HL-60 (cell line): ENCODE results near the gene ELMO1.

ENCODE experiments used
- DNase-seq, 2 experiments: peaks; one replicate each; pipeline ENCODE4 v3.0.0-alpha.2; 2010 to 2020; ENCODE audit warnings: low read depth in 1 of 2, low spot score in 1 of 2
- H3K27ac ChIP-seq: fragments of 250-450 bp; sonication (Bioruptor Pico); replicated peaks from 2 replicates; pipeline ENCODE4 v1.5.1; 2020; ENCODE audit warnings: mild to moderate bottlenecking, moderate library complexity
- H3K27me3 ChIP-seq: fragments of 250-450 bp; sonication (Bioruptor Pico); 2 replicates; pipeline ENCODE4 v1.5.1; 2021; ENCODE audit warnings: mild to moderate bottlenecking, moderate library complexity; ENCODE audit not compliant: insufficient read depth, poor library complexity, severe bottlenecking
- H3K4me3 ChIP-seq: replicated peaks from 2 replicates; pipeline ENCODE4 v1.5.1; 2011; ENCODE audit warnings: mild to moderate bottlenecking, control low read depth, low read length; ENCODE audit not compliant: insufficient read depth
- CTCF ChIP-seq: IDR thresholded peaks from one replicate; pipeline ENCODE4 v1.5.1; 2011; ENCODE audit warnings: low read length, control low read depth, inconsistent platforms; ENCODE audit not compliant: insufficient read depth
- GABPA ChIP-seq: IDR thresholded peaks from 2 replicates; pipeline ENCODE4 v1.6.1; 2012; ENCODE audit warnings: low read depth
- POLR2AphosphoS5 ChIP-seq: IDR thresholded peaks from 2 replicates; pipeline ENCODE4 v1.6.1; 2012; ENCODE audit warnings: low read depth
- REST ChIP-seq: IDR thresholded peaks from 2 replicates; pipeline ENCODE4 v1.6.1; 2012; ENCODE audit warnings: low read depth; ENCODE audit not compliant: insufficient replicate concordance
- SPI1 ChIP-seq: IDR thresholded peaks from 2 replicates; pipeline ENCODE4 v1.6.1; 2012; ENCODE audit warnings: low read depth, mild to moderate bottlenecking, borderline replicate concordance

ELMO1 gene

GRCh38 chr7:37429435-37429791 is 19.3 kb downstream of the ELMO1 start:
- Histone ChIP-seq H3K4me3 (no peak overlapping the region), H3K27me3 (no peaks in the 10 kb centered on the region), H3K27ac (no peak overlapping the region)
- no peak for TF ChIP-seq REST
- no peak for DNase-seq

GRCh38 chr7:37428681-37429434 is 19.8 kb downstream of the ELMO1 start:
- TF ChIP-seq CTCF (no peak), GABPA (no peak), SPI1 (no peak), REST (no peak), POLR2AphosphoS5 (no peak)

GRCh38 chr7:37427276-37427940 is 21.3 kb downstream of the ELMO1 start:
- H3K27ac ChIP-seq, result no peak overlapping the region
- no peak for TF ChIP-seq REST
- no peak for TF ChIP-seq GABPA
- no peak for TF ChIP-seq CTCF
- TF ChIP-seq SPI1, result no peak
- TF ChIP-seq POLR2AphosphoS5, result no peak
- no peak overlapping the region for H3K4me3 ChIP-seq
- no peak for DNase-seq
- H3K27me3 ChIP-seq, result no peaks in the 10 kb centered on the region

More at GRCh38 chr7:37428681-37429434, 19.8 kb downstream of the ELMO1 start:
- no peak overlapping the region for H3K27ac ChIP-seq
- no peak overlapping the region for H3K4me3 ChIP-seq
- H3K27me3 ChIP-seq, result no peaks in the 10 kb centered on the region
- no peak for DNase-seq
